Fibroblast of lung (primary cell): ENCODE data around the gene TMEM163. TPM values are rescaled to one million over a fixed set of nuclear protein-coding genes. Genes with fewer than 3 reads are reported as not detected.
"Not testable (repeated sequence)": the region's sequence is repeated elsewhere in the genome, so short reads cannot be mapped to it uniquely, and the experiment has no call there.

ENCODE experiments used
- DNase-seq, 2 donors: peaks; one replicate each; pipeline versions ENCODE4 v3.0.0 to v3.0.0-alpha.2; 2010; ENCODE audit warnings: low read depth in 2 of 2
- H2AFZ ChIP-seq: 2 replicates; pipeline ENCODE4 v1.5.1; 2012; ENCODE audit warnings: low read length, control low read depth, inconsistent platforms
- H3K27ac ChIP-seq: 2 replicates; pipeline ENCODE4 v1.5.1; 2011; ENCODE audit warnings: low read length, control low read depth; ENCODE audit not compliant: insufficient read depth
- H3K27me3 ChIP-seq: 2 replicates; pipeline ENCODE4 v1.5.1; 2011; ENCODE audit warnings: mild to moderate bottlenecking, low read length; ENCODE audit not compliant: control insufficient read depth, insufficient read depth
- H3K36me3 ChIP-seq: 2 replicates; pipeline ENCODE4 v1.5.1; 2011; ENCODE audit warnings: low read length; ENCODE audit not compliant: control insufficient read depth, insufficient read depth
- H3K4me1 ChIP-seq: 2 replicates; pipeline ENCODE4 v1.5.1; 2011; ENCODE audit warnings: low read length; ENCODE audit not compliant: control insufficient read depth, insufficient read depth; ENCODE audit errors: extremely low read depth
- H3K4me2 ChIP-seq: 2 replicates; pipeline ENCODE4 v1.5.1; 2011; ENCODE audit warnings: low read length, control low read depth; ENCODE audit not compliant: insufficient read depth; ENCODE audit errors: extremely low read depth
- H3K4me3 ChIP-seq, 4 experiments: fragments of 200-600 bp in 1 of 4; sonication (generic) in 1 of 4; replicated peaks in 1 of 4; 2 replicates each; pipeline ENCODE4 v1.5.1; 2011 to 2016; ENCODE audit warnings: low read length in 4 of 4, low read depth in 3 of 4, mild to moderate bottlenecking in 3 of 4, control low read depth in 2 of 4, inconsistent platforms in 1 of 4, mixed read lengths in 1 of 4; ENCODE audit not compliant: insufficient read depth in 1 of 4; ENCODE audit errors: control extremely low read depth in 1 of 4
- H3K79me2 ChIP-seq: 2 replicates; pipeline ENCODE4 v1.5.1; 2012; ENCODE audit warnings: mild to moderate bottlenecking, low read length, inconsistent platforms; ENCODE audit not compliant: control insufficient read depth, insufficient read depth
- H3K9ac ChIP-seq: 2 replicates; pipeline ENCODE4 v1.5.1; 2011; ENCODE audit warnings: mild to moderate bottlenecking, low read length, control low read depth; ENCODE audit not compliant: insufficient read depth
- H3K9me3 ChIP-seq: 2 replicates; pipeline ENCODE4 v1.5.1; 2012; ENCODE audit warnings: low read depth, low read length; ENCODE audit not compliant: control insufficient read depth, insufficient read depth
- H4K20me1 ChIP-seq: 2 replicates; pipeline ENCODE4 v1.5.1; 2011; ENCODE audit warnings: low read length; ENCODE audit not compliant: control insufficient read depth, insufficient read depth; ENCODE audit errors: extremely low read depth
- EZH2 ChIP-seq: IDR thresholded peaks from 2 replicates; pipeline ENCODE4 v1.5.1; 2012; ENCODE audit warnings: low read length, control low read depth, mild to moderate bottlenecking; ENCODE audit errors: missing control alignments
- polyA plus RNA-seq, 2 donors: library from polyadenylated mRNA; depleted of rRNA in 1 of 2; stranded (reverse) in 1 of 2; unstranded in 1 of 2; fragments of >200 nt; gene quantifications; 2 replicates each; pipeline ENCODE4 v1.2.1, GENCODE V29; 2011 to 2012; ENCODE audit warnings: missing spikeins in 1 of 2
- total RNA-seq: library from RNA; depleted of rRNA; stranded (reverse); fragments of >200 nt; gene quantifications from 2 replicates; pipeline ENCODE4 v1.2.1, GENCODE V29; 2014
- TF ChIP-seq, protein P1 (sequence below), 2 donors: IDR thresholded peaks in 1 of 2; conservative IDR thresholded peaks in 1 of 2; 1 replicate in 1 of 2; 2 replicates in 1 of 2; pipeline ENCODE4 v1.5.1; 2011 to 2012; ENCODE audit warnings: low read length in 2 of 2, control low read depth in 1 of 2, inconsistent platforms in 1 of 2, low read depth in 1 of 2, mild to moderate bottlenecking in 1 of 2

Gene TMEM163
- total and polyA plus RNA-seq, 2 donors (not counting 1 experiment from before 2014, with no cell fraction given) = under 0.01 to 0.03 TPM

DNA sequence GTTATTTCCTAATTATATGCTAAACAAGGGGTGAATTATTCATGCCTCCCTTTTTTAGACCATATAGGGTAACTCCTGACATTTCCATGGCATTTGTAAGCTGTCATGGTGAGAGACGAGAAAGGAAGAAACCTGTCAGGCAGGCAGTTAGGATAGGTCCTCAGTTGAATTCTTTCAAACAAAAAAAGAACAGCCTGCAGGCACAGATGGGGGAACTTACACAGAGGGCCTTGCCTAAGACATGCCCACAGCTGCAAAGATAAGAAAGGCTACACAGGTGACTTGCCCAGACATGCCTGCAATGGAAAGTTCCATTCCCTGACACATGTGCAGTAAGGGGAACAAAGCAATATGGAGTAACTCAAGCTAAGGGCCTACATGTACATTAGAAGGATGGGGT, 128.1 kb downstream of the TMEM163 start:
- Histone ChIP-seq H3K27ac (no peak overlapping the region), H3K36me3 (no peaks in the 10 kb centered on the region), H3K79me2 (no peaks in the 10 kb centered on the region), H3K9ac (no peak overlapping the region), H3K27me3 (no peaks in the 10 kb centered on the region), H3K4me1 (no peaks in the 10 kb centered on the region), H2AFZ (no peak overlapping the region), H3K4me2 (no peak overlapping the region), H3K9me3 (no peaks in the 10 kb centered on the region), H4K20me1 (no peaks in the 10 kb centered on the region), H3K4me3 (no peak overlapping the region)
- no peak for TF ChIP-seq EZH2
- TF ChIP-seq, protein P1, sequence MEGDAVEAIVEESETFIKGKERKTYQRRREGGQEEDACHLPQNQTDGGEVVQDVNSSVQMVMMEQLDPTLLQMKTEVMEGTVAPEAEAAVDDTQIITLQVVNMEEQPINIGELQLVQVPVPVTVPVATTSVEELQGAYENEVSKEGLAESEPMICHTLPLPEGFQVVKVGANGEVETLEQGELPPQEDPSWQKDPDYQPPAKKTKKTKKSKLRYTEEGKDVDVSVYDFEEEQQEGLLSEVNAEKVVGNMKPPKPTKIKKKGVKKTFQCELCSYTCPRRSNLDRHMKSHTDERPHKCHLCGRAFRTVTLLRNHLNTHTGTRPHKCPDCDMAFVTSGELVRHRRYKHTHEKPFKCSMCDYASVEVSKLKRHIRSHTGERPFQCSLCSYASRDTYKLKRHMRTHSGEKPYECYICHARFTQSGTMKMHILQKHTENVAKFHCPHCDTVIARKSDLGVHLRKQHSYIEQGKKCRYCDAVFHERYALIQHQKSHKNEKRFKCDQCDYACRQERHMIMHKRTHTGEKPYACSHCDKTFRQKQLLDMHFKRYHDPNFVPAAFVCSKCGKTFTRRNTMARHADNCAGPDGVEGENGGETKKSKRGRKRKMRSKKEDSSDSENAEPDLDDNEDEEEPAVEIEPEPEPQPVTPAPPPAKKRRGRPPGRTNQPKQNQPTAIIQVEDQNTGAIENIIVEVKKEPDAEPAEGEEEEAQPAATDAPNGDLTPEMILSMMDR (conservative IDR thresholded peaks at IDR 0.05 in 1 of 2, IDR thresholded peaks at IDR 0.05 in 1 of 2; ENCODE audit: low read depth in 1 of 2, low read length in 2 of 2) = no peak
- no peak for DNase-seq

DNA sequence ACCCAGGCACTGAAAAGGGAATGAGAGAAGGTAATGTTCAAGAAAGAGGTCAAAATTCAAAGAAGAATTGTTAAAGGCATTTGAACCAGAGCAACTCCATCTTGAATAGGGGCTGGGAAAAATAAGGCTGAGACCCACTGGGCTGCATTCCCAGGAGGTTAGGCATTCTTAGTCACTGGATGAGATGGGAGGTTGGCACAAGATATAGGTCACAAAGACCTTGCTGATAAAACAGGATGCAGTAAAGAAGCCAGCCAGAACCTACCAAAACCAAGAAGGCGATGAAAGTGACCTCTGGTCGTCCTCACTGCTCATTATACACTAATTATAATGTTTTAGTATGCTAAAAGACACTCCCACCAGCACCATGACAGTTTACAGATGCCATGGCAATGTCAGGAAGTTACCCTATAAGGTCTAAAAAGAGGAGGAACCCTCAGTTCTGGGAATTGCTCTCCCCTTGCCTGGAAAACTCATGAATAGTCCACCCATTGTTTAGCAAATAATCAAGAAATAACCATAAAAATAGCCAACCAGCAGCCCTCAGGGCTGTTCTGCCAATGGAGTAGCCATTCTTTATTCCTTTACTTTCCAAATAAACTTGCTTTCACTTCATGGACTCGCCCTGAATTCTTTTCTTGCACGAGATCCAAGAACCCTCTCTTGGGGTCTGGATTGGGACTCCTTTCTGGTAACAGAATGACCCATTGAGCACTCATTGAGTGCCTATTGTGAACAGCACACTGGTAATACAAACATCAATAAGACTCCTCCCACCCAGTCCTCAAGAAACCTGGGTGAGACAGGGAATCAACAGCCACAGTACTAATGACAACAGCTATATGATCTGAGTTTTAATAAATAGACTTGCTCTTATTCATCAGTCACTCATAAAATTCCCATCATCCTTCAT, 129.4 kb downstream of the TMEM163 start:
- not testable (repeated sequence) for H3K4me2 ChIP-seq, H3K4me1 ChIP-seq, H3K9me3 ChIP-seq, H3K4me3 ChIP-seq, H2AFZ ChIP-seq, H3K9ac ChIP-seq, H3K27ac ChIP-seq, H3K36me3 ChIP-seq, H3K27me3 ChIP-seq, DNase-seq, H3K79me2 ChIP-seq, H4K20me1 ChIP-seq

DNA sequence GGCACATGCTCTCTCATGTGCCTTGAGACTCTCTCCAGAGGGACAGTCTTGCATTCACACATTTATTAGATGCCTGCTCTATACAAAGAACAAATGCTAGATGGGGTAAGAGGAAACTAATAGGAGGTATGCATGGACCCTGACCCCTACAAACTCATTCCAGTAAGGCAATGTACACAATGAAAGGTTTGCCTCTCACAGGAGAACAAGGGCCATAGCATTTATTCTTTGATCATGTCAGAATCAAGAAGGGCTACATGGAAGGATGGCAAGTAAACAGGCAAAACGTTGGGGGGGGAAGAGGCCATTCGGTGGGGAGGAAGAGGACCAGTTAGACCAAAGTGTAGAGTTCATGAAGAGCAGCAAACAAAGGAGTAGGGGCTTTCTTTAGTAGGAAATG, 130.2 kb downstream of the TMEM163 start:
- TF ChIP-seq EZH2 = no peak
- TF ChIP-seq, protein P1 (conservative IDR thresholded peaks at IDR 0.05 in 1 of 2, IDR thresholded peaks at IDR 0.05 in 1 of 2; ENCODE audit: low read depth in 1 of 2, low read length in 2 of 2) = no peak
- H3K9ac ChIP-seq = no peak overlapping the region
- no peaks in the 10 kb centered on the region for H3K27me3 ChIP-seq
- no peak overlapping the region for H3K27ac ChIP-seq
- no peak for DNase-seq
- H3K36me3 ChIP-seq = no peaks in the 10 kb centered on the region
- H4K20me1 ChIP-seq = no peaks in the 10 kb centered on the region
- H3K4me3 ChIP-seq = no peak overlapping the region
- H3K4me2 ChIP-seq = no peak overlapping the region
- no peak overlapping the region for H2AFZ ChIP-seq
- no peaks in the 10 kb centered on the region for H3K9me3 ChIP-seq
- no peaks in the 10 kb centered on the region for H3K4me1 ChIP-seq
- H3K79me2 ChIP-seq = no peaks in the 10 kb centered on the region
